Measurements from ENCODE around the gene JAKMIP1.
A peak's percentile ranks its signal among the peaks of the same experiment; 100 is the strongest.

The JAKMIP1 gene

DNA sequence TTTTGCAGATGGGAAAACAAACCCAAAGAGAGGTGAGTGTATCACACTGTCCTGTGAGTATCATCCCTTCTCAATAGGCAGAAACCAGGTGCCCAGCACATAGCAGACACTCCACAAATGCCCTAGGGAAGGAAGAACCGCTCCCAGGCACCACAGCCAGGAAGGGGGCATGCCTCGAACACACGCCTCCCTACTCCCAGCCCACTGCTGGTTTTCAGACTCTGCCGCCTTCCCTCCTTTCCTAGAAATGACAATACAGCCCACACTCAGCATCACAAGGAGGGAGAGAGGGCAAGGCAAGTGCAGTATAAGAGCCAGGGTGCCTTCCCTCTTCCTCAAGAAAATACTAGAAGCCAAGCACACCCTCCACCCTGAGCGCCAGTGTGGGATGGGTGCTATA is 16.2 kb downstream of the JAKMIP1 start:
- Histone ChIP-seq H4K20me1 (no peaks in the 10 kb centered on the region), H3K36me3 (peaks cover 0 to 14% (median 4%) of the 10 kb centered on the region in 11 experiments; a peak in 4 of 22 replicates), H3K4me1 (peaks cover 23 to 72% (median 66%) of the 10 kb centered on the region in 10 experiments), H3K9me3 (replicated peaks in 1 of 11) (peaks cover 41 to 56% (median 47%) of the 10 kb centered on the region in 11 experiments), H3K27ac (peak overlapping the region in 8 of 11 experiments; percentile 2 to 83 (median 65); a peak in 14 of 22 replicates), H3K4me2 (peak overlapping the region; percentile 36 to 87 (median 75); a peak in 21 of 22 replicates), H3K27me3 (no peaks in the 10 kb centered on the region), H3K9ac (peak overlapping the region in 7 of 11 experiments; percentile 17 to 71 (median 45); a peak in 11 of 22 replicates), H3K4me3 (peak overlapping the region in 3 of 10 experiments; percentile 18 to 28 (median 27); a peak in 2 of 20 replicates)
- TF ChIP-seq Cebpa-rat (IDR thresholded peaks at IDR 0.05): no peak

DNA sequence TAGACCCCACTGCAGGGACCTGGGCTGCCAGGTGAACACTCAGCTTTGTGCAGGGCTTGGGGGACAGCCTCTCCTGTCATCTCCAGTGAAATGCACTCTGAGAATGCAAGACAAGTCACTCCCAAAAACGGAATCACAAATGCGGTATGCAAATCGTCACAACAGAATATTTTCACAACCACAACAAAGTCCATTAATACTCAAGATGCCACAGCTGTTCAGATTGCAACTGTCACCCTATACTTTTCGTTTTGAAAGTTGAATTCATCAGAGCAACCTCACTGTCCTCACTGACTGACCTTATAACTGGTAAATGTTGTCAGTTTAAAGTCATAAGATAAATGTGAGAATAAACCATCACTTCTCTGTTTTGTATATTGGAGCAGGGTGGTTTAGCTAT is 16.6 kb downstream of the JAKMIP1 start:
- Histone ChIP-seq H3K4me3 (peak overlapping the region in 3 of 10 experiments; percentile 18 to 35 (median 28); a peak in 3 of 20 replicates), H4K20me1 (no peaks in the 10 kb centered on the region), H3K36me3 (peaks cover 0 to 14% (median 4%) of the 10 kb centered on the region in 11 experiments; a peak in 4 of 22 replicates), H3K27me3 (no peaks in the 10 kb centered on the region), H3K9ac (peak overlapping the region in 7 of 11 experiments; percentile 17 to 71 (median 45); a peak in 9 of 22 replicates), H3K9me3 (replicated peaks in 1 of 11) (peaks cover 46 to 58% (median 51%) of the 10 kb centered on the region in 11 experiments), H3K27ac (peak overlapping the region in 7 of 11 experiments; percentile 39 to 83 (median 73); a peak in 12 of 22 replicates), H3K4me2 (peak overlapping the region; percentile 36 to 87 (median 75)), H3K4me1 (peaks cover 23 to 76% (median 69%) of the 10 kb centered on the region in 10 experiments)
- TF ChIP-seq Cebpa-rat (IDR thresholded peaks at IDR 0.05): no peak

- H4K20me1 ChIP-seq: no peaks in the 10 kb centered on the region
- no peak for TF ChIP-seq Cebpa-rat (IDR thresholded peaks at IDR 0.05)
- no peaks in the 10 kb centered on the region for H3K27me3 ChIP-seq
- H3K9me3 ChIP-seq (replicated peaks in 1 of 11): peaks cover 48 to 58% (median 53%) of the 10 kb centered on the region in 11 experiments
- peaks cover 25 to 87% (median 80%) of the 10 kb centered on the region in 10 experiments for H3K4me1 ChIP-seq
- H3K36me3 ChIP-seq: peaks cover 0 to 9% (median 0%) of the 10 kb centered on the region in 11 experiments; a peak in 5 of 22 replicates
- H3K4me2 ChIP-seq: peak overlapping the region; percentile 18 to 87 (median 75); a peak in 19 of 22 replicates
- peak overlapping the region in 4 of 11 experiments; percentile 10 to 45 (median 27); a peak in 3 of 22 replicates for H3K9ac ChIP-seq
- peak overlapping the region in 6 of 11 experiments; percentile 39 to 83 (median 74); a peak in 13 of 22 replicates for H3K27ac ChIP-seq
- no peak overlapping the region; a peak in 2 of 20 replicates for H3K4me3 ChIP-seq
These were observed 17.7 kb downstream of the JAKMIP1 start for GRCh38 chr4:6182376-6183280.

- no peak for TF ChIP-seq Cebpa-rat (IDR thresholded peaks at IDR 0.05)
- Histone ChIP-seq H3K9me3 (replicated peaks in 1 of 11) (peaks cover 41 to 57% (median 48%) of the 10 kb centered on the region in 11 experiments), H3K27me3 (no peaks in the 10 kb centered on the region), H3K27ac (peak overlapping the region in 4 of 11 experiments; percentile 1 to 83 (median 77); a peak in 4 of 22 replicates), H3K4me2 (peak overlapping the region in 9 of 11 experiments; percentile 17 to 87 (median 79); a peak in 18 of 22 replicates), H3K36me3 (peaks cover 0 to 4% (median 0%) of the 10 kb centered on the region in 11 experiments; a peak in 2 of 22 replicates), H3K9ac (no peak overlapping the region), H3K4me1 (peaks cover 25 to 88% (median 78%) of the 10 kb centered on the region in 10 experiments), H3K4me3 (no peak overlapping the region), H4K20me1 (no peaks in the 10 kb centered on the region)
These were observed 19.3 kb downstream of the JAKMIP1 start for GRCh38 chr4:6180841-6181631.

DNA sequence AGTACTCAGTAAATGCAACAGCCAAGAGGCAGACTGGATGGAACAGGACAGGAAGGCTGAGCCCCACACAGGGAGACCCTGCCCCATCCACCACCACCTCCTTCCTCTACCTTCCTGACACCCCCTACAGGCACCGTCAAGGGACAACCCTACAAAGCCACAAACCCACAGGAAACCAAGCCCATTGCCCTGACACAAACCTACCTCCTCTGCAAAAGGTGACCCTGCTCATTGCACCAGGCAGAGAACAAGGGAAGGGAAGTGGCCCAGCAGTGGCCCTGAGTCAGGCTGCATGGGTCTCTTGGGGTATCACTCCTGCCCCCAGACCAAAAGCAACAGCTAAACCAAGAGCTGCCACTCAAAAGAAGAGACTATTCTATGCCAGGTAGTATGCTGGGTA is 21.0 kb downstream of the JAKMIP1 start:
- TF ChIP-seq Cebpa-rat (IDR thresholded peaks at IDR 0.05): no peak
- no peak overlapping the region for H3K27ac ChIP-seq
- peaks cover 0 to 4% (median 0%) of the 10 kb centered on the region in 11 experiments; a peak in 3 of 22 replicates for H3K36me3 ChIP-seq
- H3K9me3 ChIP-seq (replicated peaks in 1 of 11): peaks cover 37 to 49% (median 44%) of the 10 kb centered on the region in 11 experiments
- no peak overlapping the region for H3K9ac ChIP-seq
- peak overlapping the region in 1 of 10 experiments; percentile 16; a peak in 2 of 20 replicates for H3K4me3 ChIP-seq
- peak overlapping the region in 9 of 11 experiments; percentile 11 to 68 (median 45); a peak in 16 of 22 replicates for H3K4me2 ChIP-seq
- no peaks in the 10 kb centered on the region for H4K20me1 ChIP-seq
- peaks cover 23 to 71% (median 62%) of the 10 kb centered on the region in 10 experiments for H3K4me1 ChIP-seq
- no peaks in the 10 kb centered on the region for H3K27me3 ChIP-seq

DNA sequence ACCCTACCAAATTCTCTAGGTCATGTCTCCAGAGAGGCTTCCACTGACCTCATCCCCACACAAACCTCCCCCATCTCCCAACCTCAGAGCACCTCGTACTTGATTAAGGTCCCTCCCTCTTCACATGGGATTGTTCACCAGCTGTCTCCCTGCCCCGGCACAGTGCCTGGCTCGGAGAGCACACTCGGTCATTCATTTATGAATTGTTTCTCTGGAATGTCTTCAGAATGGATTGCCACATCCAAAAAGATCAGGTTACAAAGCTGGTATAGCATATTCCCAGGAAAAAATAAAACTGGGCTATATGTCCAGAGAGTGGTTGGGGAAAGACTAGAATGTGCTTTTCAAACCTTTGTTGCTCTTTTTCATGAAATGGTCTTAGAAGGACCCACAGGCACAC is 21.6 kb downstream of the JAKMIP1 start:
- Histone ChIP-seq H3K27ac (no peak overlapping the region), H3K9me3 (replicated peaks in 1 of 11) (peaks cover 37 to 49% (median 44%) of the 10 kb centered on the region in 11 experiments), H3K4me3 (peak overlapping the region in 1 of 10 experiments; percentile 16; a peak in 2 of 20 replicates), H3K4me1 (peaks cover 17 to 65% (median 56%) of the 10 kb centered on the region in 10 experiments), H3K9ac (no peak overlapping the region), H3K36me3 (peaks cover 0 to 4% (median 0%) of the 10 kb centered on the region in 11 experiments; a peak in 3 of 22 replicates), H3K27me3 (no peaks in the 10 kb centered on the region), H4K20me1 (no peaks in the 10 kb centered on the region), H3K4me2 (peak overlapping the region in 8 of 11 experiments; percentile 11 to 68 (median 51); a peak in 11 of 22 replicates)
- no peak for TF ChIP-seq Cebpa-rat (IDR thresholded peaks at IDR 0.05)

- no peak overlapping the region for H3K9ac ChIP-seq
These were observed 22.7 kb downstream of the JAKMIP1 start for GRCh38 chr4:6177587-6178197.

More at GRCh38 chr4:6177587-6178197, 22.7 kb downstream of the JAKMIP1 start:
- Histone ChIP-seq H3K27ac (peak overlapping the region in 2 of 11 experiments; percentile 18 to 27; a peak in 2 of 22 replicates), H3K27me3 (no peaks in the 10 kb centered on the region), H3K9me3 (replicated peaks in 1 of 11) (peaks cover 37 to 49% (median 44%) of the 10 kb centered on the region in 11 experiments), H3K4me1 (peaks cover 13 to 64% (median 50%) of the 10 kb centered on the region in 10 experiments; a peak in 19 of 20 replicates), H4K20me1 (no peaks in the 10 kb centered on the region), H3K4me3 (peak overlapping the region in 6 of 10 experiments; percentile 1 to 35 (median 26); a peak in 6 of 20 replicates), H3K36me3 (peaks cover 0 to 4% (median 0%) of the 10 kb centered on the region in 11 experiments; a peak in 3 of 22 replicates), H3K4me2 (peak overlapping the region in 10 of 11 experiments; percentile 12 to 68 (median 33); a peak in 19 of 22 replicates)
- TF ChIP-seq Cebpa-rat (IDR thresholded peaks at IDR 0.05): no peak
